Measurements from ENCODE around the gene STIM2. TPM values are rescaled to one million over a fixed set of nuclear protein-coding genes. Genes with fewer than 3 reads are reported as not detected.
A peak's percentile ranks its signal among the peaks of the same experiment; 100 is the strongest.
"Not testable (repeated sequence)": the region's sequence is repeated elsewhere in the genome, so short reads cannot be mapped to it uniquely, and the experiment has no call there.

The STIM2 gene
- total RNA-seq, 4 donors from 2014 or later = 3.4 to 13.4 (median 8.2) TPM

DNA sequence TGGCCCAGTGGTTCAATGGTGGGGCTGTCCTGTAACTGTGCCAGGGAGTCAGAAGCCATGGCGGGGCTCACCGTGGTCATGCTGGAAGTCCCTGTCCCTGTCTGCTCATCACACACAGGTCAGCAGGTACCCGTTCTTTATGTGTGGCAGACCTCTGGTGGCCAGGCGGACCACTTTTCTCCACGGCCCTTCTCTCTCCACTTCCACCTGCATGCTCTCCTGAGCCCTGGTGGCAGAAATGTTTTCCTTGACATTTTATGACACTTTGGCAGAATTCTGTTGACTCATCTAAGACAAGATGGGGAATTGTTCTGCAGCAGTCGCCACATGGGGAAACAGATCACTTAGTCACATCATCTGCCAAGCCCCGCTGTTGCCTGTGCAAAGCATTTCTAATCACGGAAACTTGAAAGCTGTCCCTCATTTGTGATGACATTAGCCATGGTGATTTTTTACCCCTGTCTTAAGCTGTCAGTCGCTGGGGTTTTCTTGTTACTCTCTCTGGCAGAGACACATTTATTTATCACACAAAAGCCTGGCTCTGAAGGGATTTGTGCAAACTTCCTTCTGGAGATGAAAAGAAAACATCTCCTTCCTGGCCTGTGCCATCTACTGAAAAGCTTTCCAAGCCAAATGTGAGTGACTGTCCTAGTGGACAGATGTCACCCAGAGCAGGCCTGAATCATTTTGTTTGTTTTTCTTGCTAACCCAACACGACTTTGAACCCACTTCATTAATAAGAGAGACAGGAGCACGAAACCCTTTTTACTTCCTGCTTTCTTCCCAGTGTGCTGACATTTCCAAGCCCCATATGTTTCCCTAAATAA lies 38.8 kb upstream of the STIM2 start:
- TF ChIP-seq POLR2A (IDR thresholded peaks at IDR 0.05) = no peak
- TF ChIP-seq CTCF (IDR thresholded peaks at IDR 0.05) = no peak
- Histone ChIP-seq H3K27me3 (peaks cover 0 to 74% (median 0%) of the 10 kb centered on the region in 4 donors), H3K4me1 (peaks cover 0 to 7% (median 7%) of the 10 kb centered on the region in 3 donors), H3K9me3 (peaks cover 0 to 14% (median 0%) of the 10 kb centered on the region in 3 donors), H3K4me3 (no peak overlapping the region), H3K36me3 (no peaks in the 10 kb centered on the region), H3K27ac (no peak overlapping the region)
- intact Hi-C loops (cut with DNase I) = no loop called here
- no peak for DNase-seq
- WGBS, 2 donors = 59 to 75% methylated on average over 11 of the region's 11 CpGs

DNA sequence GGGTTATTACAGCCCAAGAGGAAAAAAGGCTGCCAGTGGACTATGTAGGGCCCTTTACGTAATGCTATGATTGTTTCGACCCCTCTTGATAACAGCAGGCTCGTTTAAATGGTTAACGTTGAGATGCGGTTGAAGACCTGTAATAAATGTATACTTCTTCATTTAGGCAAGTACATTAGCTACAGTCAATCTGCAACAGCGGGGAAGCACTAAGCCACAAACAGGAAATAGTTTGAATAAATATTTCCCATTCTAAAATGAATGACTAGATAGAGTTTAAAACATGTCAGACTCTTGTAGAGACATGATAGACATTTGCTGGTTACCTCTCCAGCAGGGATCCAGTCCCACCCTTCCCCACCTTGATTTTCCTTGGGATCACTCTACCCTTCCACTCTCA lies 38.1 kb upstream of the STIM2 start:
- H3K4me1 ChIP-seq = peaks cover 0 to 7% (median 7%) of the 10 kb centered on the region in 3 donors
- H3K27me3 ChIP-seq = peaks cover 0 to 74% (median 0%) of the 10 kb centered on the region in 4 donors
- H3K27ac ChIP-seq = peak overlapping the region in 1 of 4 donors; percentile 5
- DNase-seq = no peak
- no peak for TF ChIP-seq POLR2A (IDR thresholded peaks at IDR 0.05)
- TF ChIP-seq CTCF (IDR thresholded peaks at IDR 0.05) = no peak
- intact Hi-C loops (cut with DNase I) = no loop called here
- H3K4me3 ChIP-seq = no peak overlapping the region
- 46 to 71% methylated on average over 6 of the region's 6 CpGs for WGBS, 2 donors
- peaks cover 0 to 14% (median 0%) of the 10 kb centered on the region in 3 donors for H3K9me3 ChIP-seq
- no peaks in the 10 kb centered on the region for H3K36me3 ChIP-seq

DNA sequence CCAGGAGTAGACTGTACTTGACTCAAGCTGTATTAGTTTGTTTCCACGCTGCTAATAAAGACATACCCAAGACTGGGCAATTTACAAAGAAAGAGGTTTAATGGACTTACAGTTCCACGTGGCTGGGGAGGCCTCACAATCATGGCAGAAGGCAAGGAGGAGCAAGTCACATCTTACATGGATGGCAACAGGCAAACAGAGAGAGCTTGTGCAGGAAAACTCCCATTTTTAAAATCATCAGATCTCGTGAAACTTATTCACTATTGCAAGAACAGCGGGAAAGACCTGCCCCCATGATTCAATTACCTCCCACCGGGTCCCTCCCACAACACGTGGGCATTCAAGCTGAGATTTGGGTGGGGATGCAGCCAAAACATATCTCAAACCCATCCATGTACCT lies 37.7 kb upstream of the STIM2 start:
- H3K36me3 ChIP-seq; intact Hi-C loops (cut with DNase I); H3K4me1 ChIP-seq; DNase-seq; H3K4me3 ChIP-seq: not testable (repeated sequence)
- H3K9me3 ChIP-seq = peaks cover 0 to 14% (median 0%) of the 10 kb centered on the region in 3 donors
- H3K27ac ChIP-seq = peak overlapping the region in 1 of 4 donors; percentile 5
- peaks cover 0 to 76% (median 0%) of the 10 kb centered on the region in 4 donors for H3K27me3 ChIP-seq
- 90 to 94% methylated on average over 5 to 6 of the region's 6 CpGs for WGBS, 2 donors

- peaks cover 0 to 76% (median 0%) of the 10 kb centered on the region in 4 donors for H3K27me3 ChIP-seq
- 88 to 96% methylated on average over 3 of the region's 3 CpGs for WGBS, 2 donors
- no peak overlapping the region for H3K4me3 ChIP-seq
- intact Hi-C loops (cut with DNase I) = no loop called here
- H3K9me3 ChIP-seq = peaks cover 0 to 14% (median 0%) of the 10 kb centered on the region in 3 donors
- H3K27ac ChIP-seq = no peak overlapping the region
- H3K4me1 ChIP-seq = peaks cover 0 to 7% (median 7%) of the 10 kb centered on the region in 3 donors
- DNase-seq = no peak
- H3K36me3 ChIP-seq = no peaks in the 10 kb centered on the region
- TF ChIP-seq POLR2A (IDR thresholded peaks at IDR 0.05) (no peak), CTCF (IDR thresholded peaks at IDR 0.05) (no peak)
Measured at GRCh38 chr4:26823583-26823982, 37.1 kb upstream of the STIM2 start.

DNA sequence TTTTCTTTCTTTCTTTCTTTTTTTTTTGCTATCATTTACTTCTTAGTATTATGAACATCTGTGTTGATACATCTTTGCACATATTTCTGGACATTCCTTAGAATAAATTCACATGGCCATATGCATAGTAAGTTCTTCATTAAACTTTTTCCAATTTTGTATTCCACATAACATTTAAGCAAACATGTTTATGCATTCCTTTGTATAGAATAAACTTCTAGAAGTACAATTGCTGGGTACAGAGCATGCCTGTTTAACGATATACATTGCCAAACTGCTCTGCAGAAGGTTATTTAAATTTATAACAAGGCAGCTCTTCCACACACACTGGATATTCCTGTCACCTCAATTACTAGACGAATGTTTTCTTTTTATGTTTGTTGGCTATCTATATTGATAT lies 36.0 kb upstream of the STIM2 start:
- intact Hi-C loops (cut with DNase I) = no loop called here
- WGBS, 2 donors = 81 to 92% methylated on average over 2 of the region's 2 CpGs
- H3K36me3 ChIP-seq = no peaks in the 10 kb centered on the region
- no peak for TF ChIP-seq CTCF (IDR thresholded peaks at IDR 0.05)
- no peak for TF ChIP-seq POLR2A (IDR thresholded peaks at IDR 0.05)
- no peak overlapping the region for H3K27ac ChIP-seq
- no peak overlapping the region for H3K4me3 ChIP-seq
- H3K4me1 ChIP-seq = peaks cover 0 to 7% (median 7%) of the 10 kb centered on the region in 3 donors
- no peak for DNase-seq
- peaks cover 0 to 76% (median 0%) of the 10 kb centered on the region in 4 donors for H3K27me3 ChIP-seq
- peaks cover 0 to 14% (median 0%) of the 10 kb centered on the region in 3 donors for H3K9me3 ChIP-seq

All from esophagus squamous epithelium (tissue), 5 donors.